COLO668 (cell line): Measurements from ENCODE around the gene GATA6.
A peak's percentile ranks its signal among the peaks of the same experiment; 100 is the strongest.

Experiments used
- DNase-seq: peaks from one replicate; lab custom pipeline; 2025; ENCODE audit not compliant: unreplicated experiment; lab: John Stamatoyannopoulos, UW

GATA6 gene

DNA sequence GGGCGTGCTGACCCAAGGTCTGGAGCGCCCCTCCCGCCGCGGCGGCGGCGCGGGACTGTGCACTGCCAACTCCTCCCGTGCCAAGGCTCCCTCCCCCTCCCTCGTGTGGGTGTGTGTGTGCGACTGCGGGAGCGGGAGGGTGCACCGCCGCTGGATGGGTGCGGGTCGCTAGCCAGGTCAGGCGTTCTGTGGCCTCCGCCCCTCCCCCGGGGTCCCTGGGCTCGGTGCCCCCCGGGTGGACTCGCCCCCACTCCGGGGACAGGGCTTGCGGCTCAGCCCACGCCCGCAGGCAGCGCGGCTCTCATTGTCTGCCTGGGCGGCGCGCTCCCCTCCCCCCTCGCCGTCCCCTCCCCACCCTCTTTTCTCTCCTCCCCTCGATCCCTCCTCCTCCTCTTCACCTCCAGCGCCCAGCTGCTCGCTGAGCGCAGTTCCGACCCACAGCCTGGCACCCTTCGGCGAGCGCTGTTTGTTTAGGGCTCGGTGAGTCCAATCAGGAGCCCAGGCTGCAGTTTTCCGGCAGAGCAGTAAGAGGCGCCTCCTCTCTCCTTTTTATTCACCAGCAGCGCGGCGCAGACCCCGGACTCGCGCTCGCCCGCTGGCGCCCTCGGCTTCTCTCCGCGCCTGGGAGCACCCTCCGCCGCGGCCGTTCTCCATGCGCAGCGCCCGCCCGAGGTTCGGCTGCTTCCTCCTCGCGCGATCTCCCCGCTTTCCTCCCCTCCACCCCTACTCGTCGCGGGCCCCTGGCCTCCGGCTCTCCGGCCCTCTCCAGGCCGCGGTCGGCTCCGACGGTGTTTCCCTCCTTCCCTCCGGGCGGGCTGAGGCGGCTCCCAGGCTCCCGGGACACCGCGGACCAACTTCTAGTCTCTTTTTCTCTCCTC lies at the start of gene GATA6:
Gene GATA6, plus strand, starts transcription at position 579 of the 878 bp plus-strand sequence. CDS start 1,556 bp downstream, outside the sequence.
- peak; percentile 92 for DNase-seq

DNA sequence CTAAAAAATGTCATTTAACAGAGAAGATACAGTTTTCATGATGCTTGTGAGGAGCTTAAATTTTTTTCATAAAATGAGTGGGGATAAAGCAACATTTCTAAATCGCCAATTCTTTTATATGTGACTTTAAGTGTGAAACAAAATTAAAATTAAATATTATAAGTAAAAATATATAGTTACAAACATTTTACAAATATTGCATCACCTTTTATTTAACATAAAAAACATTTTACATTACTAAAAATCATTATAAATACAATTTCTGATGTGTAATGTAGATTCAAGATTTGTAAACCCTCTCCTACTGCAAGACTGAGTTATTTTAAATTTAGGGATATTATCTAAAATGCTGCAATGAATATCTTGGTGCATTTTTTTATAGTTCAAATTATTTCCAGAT lies 44.4 kb upstream of the GATA6 start:
- no peak for DNase-seq

DNA sequence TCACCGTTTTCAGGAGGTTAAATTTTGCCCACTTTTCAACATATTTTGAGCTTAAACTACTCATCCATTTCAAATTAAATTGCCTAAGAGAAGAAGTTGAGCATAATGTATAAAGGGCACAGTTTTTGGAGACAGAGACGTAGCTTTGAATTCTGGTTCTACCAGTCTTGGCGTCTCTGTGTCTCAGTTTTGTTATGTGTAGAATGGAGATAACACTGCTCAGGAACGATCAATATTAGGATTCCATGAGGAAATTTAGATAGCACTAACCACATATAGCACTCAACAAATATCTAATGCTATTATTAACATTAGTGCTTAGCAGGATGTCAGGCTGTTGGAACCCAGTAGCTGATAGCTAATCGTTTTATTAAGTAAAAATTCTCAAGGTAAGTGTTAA lies 40.4 kb upstream of the GATA6 start:
- no peak for DNase-seq

DNA sequence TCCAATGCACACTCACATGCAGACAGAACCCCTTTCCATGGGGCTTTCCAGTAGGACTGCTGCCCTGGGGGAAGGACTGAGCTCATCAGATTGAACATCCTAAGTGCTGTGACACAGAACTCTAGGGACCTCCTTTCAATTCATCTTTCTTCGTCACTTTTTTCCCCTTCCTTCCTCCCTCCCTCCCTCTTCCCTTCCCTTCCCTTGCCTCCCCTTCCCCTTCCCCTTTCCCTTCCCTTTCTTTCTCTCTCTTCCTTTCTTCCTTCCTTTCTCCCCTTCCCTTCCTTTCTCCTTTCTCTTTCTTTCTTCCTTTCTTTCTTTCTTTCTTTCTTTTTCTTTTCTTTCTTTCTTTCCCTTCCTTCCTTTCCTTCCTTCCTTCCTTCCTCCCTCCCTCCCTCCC lies 39.6 kb upstream of the GATA6 start:
- DNase-seq, result no peak

DNA sequence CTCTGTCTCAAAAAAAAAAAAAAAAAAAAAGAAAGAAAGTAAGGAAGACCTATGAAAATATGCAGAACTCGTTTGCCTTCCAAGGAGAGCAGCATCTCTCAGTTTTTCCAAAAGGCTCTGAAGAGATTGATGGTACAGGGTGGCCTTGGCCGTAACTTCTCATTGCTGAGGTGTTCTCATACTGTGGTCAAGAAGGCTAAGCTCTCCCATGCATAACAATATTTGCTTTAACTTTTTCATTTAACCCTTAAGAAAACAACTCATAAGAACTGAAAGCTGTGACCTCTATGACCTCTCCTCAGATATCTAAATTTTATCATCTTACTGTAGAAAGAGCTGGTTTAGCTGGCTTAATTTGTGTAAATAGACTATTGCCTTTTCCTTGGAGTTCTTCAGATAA lies 37.1 kb upstream of the GATA6 start:
- DNase-seq, result no peak

DNA sequence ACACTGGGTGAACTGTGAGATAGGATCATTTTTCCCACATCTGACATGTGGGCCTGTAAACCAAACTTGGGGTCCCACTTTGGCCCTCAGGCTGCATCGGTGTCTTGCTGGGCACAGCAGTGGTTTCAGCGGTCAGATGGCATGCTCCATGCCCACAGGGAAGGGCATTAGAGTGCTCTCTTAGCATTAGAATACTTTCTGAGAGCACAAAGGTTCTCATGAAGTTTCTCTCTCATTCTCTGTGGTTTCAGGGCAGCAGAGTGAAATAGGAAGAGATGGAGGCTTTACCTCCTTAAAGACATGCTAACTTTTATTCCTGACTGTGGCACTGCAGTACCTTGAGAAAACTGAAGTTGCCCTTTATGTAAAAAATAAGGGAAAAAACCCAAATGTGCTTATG lies 36.6 kb upstream of the GATA6 start:
- no peak for DNase-seq

DNA sequence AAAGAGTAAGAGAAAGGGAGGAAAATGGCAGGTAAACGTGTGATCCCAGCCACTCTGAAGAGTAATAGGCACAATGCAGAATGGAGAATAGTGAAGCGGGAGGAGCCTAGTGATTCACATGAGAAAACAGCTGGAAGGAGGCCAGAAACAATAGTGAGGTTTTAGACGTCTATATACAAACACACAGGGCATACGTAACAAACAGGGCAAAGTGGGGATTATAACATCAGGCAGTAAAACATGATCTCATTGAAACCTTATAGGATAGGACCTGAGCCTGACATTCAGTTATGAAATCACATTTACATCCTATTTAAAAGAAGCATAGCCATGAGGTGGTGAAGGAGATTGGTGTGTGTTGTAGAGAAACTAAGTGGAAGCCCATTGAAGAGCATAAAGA lies 33.0 kb upstream of the GATA6 start:
- peak; percentile 14 for DNase-seq

DNA sequence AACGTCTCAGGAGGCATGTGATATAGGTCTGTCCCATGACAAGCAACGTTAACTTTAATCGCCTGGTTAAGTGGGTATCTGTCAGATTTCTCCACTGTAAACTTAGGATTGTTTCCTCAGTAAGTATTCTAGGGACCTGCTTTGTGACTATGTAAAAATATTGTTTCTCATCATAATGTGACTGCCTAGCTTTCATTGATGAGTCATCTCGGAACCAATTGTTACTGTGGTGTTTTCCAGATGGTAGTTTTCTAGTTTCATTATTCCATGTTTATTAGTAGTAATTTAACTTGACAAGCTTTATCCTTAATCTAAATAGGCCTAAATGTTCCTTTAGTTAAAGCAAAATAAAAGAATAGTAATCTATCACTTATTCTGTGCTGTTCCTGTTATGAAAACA lies 28.2 kb upstream of the GATA6 start:
- no peak for DNase-seq

DNA sequence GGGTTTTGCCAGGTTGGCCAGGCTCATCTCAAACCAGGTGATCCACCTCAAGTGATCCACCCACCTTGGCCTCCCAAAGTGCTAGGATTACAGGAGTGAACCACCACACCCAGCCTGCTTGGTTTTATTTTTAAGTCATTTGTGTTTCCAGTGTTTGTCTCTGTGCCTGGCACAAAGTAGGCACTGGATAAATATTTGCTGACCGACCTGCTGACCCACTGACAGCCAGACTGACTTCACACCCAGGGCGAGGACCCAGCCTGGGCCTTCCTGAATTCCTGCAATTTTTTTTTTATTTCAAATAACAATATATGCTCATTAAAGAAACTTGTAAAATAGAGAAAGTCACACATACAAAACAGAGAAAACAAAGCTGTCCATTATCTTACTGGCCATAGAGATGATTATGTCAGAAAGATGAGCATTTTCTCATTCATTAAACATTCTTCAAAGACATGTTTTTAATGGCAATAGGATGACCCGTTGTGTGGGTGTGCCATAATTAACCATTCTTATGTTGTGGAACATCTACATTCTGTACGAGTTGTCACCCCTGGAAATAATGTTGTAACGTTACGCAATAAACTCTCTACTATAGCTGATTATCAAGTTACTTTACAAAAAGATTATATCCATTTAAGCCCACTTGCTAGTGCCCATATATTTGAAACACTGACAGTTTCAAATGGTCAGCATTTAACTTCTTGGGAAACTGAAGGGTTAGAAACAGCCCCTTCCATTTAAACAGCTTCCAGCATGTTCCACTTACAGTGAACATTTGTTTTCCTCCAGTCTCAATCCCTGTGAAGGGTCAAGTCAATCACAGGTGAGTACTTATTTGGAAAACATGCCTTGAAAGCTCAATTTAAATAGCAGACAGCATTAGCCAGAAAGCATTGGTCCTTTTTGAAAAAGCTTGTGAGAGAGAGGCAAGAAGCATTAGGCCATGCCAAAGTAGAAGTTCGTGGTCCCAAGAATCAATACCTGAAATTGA lies 25.7 kb upstream of the GATA6 start:
- no peak for DNase-seq

DNA sequence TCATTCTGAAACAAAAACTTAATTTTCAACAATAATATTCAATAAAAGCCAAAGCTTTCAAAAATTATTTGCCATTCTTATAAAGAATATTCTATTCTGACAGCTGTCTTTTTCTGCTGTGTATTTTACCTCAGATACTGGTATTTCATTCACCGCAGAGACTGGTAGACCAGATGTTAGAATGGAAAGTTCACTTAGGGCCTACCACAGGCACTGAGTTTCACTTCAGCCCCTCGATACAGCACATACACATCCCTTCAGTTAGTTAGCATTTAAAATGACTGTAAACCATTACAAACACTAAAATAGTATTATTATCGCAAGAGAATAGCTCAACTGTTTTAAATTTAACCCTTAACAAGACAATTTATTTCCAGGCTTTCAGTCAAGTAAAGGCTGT lies 24.2 kb upstream of the GATA6 start:
- no peak for DNase-seq

DNA sequence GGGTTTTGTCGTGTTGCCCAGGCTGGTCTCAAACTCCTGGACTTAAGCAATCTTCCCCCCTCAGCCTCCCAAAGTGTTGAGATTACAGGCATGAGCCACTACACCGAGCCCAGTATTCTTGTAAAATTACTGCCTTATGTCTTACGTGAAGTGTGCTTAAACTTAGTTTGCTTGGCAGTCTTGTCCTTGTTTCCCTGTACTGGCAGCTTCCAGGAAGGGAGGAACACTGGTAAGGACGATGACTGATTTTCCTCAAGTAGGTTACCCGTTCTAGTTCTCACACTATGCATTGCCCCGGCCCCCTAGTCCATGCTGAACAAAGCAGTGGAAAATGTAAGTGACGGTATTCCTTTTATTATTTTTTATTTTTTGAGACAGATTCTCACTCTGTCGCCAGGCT lies 19.7 kb upstream of the GATA6 start:
- DNase-seq, result no peak

DNA sequence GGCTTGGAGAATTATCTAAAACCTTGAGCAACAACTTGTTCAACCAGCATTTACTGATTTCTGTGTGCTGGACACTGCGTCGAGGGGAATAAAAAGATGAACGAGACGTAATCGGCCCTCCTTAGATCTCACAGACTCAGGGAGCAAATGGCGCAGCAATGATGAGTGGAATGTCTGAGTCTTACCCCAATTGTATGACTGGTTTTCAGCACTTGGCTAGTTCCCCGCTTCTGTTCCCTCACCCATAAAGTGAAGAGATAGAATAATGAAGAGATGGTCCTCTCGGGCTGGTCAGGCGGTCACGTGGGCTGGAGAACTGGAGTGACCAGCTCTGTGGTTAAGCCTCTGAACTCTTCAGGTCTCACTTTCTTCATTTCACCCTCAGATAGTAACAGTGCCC lies 17.3 kb upstream of the GATA6 start:
- no peak for DNase-seq

DNA sequence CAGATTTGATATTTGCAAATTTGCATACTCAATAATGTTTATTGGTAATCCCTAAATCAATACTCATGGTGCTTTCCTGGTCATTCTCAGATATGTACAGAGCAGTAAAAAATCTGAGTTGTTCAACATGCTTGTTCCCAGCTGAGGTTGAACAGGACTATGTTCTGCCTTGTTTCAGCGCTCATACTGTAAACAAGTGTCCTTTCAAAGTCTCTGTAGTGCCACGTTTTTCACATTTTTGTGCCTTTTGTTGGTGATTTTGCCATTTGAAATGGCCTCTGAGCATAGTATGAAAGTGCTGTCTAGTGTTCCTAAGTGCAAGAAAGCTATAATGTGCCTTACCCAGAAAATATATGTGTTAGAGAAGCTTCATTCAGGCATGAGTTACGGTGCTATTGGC lies 16.0 kb upstream of the GATA6 start:
- DNase-seq, result no peak

DNA sequence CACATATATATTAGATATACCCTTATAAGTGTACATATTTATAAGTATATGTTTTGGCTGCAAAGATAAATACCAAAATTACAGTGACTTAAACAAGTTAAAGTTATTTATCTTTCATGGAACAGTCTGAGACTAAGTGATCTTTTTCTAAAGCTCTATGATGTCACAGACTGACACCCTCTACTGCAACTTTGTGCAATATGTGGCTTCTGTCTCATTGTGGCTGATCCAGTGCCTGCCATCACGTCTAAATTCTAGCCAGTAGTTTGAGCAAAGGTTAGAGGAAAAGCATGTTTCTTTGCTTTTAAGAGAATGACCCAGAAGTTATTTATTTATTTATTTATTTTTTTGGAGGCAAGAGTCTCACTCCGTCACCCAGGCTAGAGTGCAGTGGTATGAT lies 13.8 kb upstream of the GATA6 start:
- no peak for DNase-seq

DNA sequence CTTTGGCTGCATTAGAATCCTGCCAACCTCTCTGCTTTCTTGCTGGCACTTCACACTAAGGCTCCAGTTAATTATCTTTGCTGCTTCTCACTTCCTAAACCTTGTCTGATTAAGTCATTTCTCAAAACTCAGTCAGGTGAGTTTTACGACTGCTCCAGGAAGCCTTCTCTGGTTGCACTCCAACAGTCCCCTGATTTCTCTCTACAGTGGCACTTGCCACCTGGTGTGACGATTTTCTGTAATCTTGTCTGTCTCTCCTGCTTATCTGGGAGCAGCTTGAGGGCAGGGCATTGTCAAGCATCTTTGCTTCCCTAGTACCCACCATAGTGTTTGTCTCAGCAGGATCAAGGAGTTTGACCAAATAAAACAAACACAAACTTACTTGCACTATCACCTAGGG lies 10.4 kb upstream of the GATA6 start:
- DNase-seq, result no peak

DNA sequence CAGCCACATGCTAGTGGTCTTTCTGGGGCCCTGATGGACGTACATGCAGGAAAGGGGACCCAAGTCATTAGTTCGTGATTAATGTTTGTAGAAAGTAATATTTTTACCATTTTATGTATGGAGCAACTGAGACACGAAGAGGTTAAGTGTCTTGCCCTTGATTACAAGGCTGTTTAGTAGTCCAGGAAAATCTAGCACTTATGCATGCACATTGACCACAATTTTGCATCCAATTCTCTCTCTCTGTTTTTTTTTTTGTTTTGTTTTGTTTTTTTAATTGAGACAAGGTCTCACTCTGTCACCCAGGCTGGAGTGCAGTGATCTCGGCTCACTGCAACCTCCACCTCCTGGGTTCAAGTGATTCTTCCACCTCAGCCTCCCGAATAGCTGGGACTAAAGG lies 8.3 kb upstream of the GATA6 start:
- DNase-seq, result no peak

DNA sequence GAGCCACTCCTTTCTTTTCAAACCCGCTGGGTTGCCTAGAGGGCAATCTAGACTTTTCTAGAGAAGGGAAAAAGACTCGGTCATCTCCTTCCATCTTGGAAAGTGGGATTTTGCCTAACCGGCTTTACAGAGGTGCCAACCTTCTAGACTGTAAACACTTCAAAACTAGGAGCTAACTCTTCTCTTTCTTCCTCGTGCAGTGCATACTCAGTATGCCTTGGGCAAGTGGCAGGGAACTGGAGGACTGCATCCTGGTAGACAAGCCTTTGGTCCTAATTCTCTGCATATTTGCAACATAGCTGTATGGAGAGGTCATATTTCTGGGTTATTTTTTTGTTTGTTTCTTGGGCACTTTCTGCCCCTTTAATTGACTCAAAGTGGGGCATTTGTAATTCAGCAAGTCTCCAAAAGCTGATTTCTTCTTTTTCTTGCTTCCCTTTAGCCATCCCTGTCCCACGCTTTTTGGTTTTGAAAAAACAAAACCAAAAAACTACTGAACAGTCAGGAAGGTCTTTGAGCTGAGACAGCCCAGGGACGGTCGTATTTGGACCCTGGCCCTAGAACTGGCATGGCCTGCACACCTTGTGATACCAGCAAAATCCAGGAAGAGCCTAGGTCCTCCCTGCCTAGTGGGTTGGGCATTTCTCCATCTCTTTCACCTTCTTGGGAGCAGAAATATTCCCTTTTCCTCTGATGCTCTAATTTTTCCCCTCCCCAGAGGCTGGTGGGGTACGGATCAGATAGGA lies 5.8 kb upstream of the GATA6 start:
- no peak for DNase-seq

DNA sequence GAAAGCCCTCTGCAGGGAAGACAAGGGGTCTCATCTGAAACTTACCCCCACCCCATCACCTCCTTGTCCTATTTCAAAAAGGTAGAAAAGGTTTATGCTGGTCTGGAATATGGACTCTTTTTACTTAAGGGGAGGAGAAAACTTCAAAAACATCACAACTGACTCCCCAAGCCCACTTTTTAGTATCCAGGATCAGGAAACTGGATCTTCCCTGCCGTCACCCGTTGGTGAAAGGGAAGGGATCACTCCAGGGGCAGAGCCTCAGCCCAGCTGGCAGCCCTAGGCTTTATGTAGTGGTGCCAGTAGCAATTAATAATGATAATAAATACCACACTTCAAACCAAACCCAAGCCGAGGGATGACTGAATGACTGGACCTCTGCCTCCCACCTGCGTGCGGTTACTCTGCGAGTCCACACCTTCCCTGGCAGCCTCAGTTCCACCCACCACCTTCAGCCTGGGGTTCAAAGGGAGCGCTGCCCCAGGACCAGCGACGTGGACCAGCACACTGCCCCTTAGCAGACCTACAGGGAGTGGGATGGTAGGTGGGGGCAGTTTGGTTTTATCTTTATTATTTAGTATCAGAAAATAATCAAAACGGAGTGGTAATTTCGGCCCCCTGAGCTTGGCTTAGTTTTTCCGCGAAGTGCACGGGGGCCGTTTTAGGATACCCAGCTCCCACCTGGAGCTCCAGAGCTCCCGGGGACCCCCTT lies 4.9 kb upstream of the GATA6 start:
- DNase-seq, result no peak

DNA sequence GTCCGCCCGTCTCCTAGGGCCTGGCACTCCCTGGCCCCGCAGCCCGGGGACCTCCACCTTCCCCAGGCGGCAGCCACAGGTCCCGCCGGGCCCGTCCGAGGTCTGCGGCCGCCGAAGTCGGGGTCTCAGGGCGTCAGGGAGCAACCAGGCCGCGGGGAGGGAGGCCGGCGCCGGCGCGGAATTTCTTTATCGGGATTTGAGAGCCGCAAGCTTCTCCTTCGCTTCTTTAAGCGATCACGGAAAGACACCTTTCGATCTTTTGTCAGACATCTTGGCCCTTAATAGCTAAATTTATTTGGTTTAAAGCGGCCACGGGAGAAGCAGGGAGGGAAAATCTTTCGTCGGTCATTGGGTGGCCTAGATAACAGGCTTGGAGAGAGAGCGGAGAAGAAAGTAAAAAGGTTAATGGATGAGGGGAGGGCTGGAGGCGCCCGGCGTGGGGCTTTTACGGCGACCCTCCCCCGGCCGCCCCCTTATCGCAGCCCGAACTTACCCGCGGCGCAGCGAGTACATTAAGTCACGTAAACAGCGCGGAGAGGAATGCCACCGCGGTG lies 4.3 kb upstream of the GATA6 start:
- no peak for DNase-seq

DNA sequence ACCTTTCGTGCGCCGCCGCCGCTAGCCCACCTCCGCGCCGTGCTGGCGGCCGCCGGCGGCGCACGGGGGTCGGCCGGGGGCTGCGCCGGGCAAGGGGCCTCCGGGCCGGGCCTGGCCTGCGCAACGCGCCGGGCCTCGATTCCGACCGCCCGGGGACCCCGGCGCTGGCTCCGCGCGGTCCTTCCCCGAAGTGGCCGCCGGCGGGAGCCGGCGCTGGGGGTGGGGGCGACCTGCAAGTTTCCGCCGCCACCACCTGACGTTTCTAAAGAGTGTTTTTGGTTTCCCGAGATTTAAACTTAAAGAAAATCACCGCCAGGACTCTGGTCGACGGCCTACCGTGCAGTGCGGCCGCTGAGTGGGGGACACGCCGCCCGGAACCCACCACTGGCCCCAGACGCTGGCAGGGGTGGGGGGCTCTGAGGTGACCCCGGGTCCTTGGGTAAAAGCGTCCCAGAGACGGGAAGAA lies 3.8 kb upstream of the GATA6 start:
- no peak for DNase-seq
